Suprapubic skin (tissue), 3 donors: ENCODE measurements around the gene C1orf226.

Source experiments
- CTCF ChIP-seq, 2 donors: fragments of 200-600 bp in 1 of 2; fragments of 450-650 bp in 1 of 2; sonication (generic) in 1 of 2; IDR thresholded peaks; one replicate each; pipeline ENCODE4 v1.5.1; 2016 to 2019; ENCODE audit warnings: antibody characterized with exemption in 2 of 2, mild to moderate bottlenecking in 1 of 2, moderate library complexity in 1 of 2
- EP300 ChIP-seq: sonication (generic); formaldehyde crosslinking; IDR thresholded peaks from one replicate; pipeline ENCODE4 v1.6.1; 2017; ENCODE audit warnings: antibody characterized with exemption
- POLR2A ChIP-seq, 2 donors: fragments of 450-650 bp; IDR thresholded peaks; one replicate each; pipeline ENCODE4 v1.6.1; 2017; ENCODE audit warnings: antibody characterized with exemption in 2 of 2, mild to moderate bottlenecking in 2 of 2, moderate library complexity in 2 of 2

GRCh38 chr1:162391790-162392563 lies 10.4 kb downstream of the C1orf226 start:
- TF ChIP-seq CTCF (IDR thresholded peaks at IDR 0.05) (peak; percentile 43 to 78), POLR2A (IDR thresholded peaks at IDR 0.05) (no peak), EP300 (no peak)
